GM18858 (cell line): ENCODE data around the gene AP1G2.
A peak's percentile ranks its signal among the peaks of the same experiment; 100 is the strongest.

Experiments used
- ATAC-seq: cut with Tn5 transposase; IDR thresholded peaks from one replicate; pipeline ENCODE4 v1.9.1; 2021; ENCODE audit not compliant: unreplicated experiment

AP1G2 gene

DNA sequence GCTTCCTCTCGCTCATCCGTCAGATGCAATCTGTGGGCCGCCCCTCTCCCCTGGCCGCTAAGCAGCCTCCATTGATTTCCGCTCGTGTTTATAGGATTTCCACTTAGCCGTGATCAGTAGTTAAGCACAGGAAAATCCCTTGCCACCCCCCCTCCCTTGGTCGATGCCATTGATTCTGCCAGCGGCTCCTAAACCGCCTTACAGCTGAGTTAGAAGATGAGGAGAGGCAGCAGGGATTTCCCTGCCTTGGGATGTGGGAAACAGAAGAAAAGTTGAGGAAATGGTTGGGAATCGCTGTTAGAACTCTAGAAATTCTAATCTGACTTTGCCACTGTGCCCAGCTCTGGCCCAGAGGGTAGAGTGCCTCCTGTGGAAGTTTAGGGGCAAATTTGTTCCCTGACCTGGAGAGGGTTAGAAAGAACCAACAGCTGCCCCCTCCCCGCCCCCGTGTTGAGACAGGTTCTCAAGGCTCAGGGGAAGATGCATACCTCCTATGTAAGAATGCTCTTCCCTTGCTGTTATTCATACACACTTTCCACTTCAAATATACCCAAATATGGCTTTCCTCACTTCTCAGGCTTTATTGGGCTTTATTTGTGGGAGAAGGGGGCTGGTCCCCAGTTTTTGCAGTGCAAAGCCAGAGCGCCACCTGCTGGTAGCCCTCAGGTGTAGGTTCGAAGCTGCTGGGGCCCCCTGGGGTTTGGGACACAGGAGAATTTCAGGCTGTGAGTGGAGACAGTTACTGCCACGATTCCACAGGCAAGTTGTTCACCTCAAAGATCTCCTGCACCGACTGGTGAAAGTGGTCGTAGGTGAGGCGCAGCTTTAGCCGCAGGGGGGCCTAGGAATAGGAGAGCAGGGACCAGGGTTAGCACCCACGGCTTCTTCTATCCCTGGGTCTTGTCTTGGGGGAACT lies 8.3 kb downstream of the AP1G2 start:
- ATAC-seq, result no peak

DNA sequence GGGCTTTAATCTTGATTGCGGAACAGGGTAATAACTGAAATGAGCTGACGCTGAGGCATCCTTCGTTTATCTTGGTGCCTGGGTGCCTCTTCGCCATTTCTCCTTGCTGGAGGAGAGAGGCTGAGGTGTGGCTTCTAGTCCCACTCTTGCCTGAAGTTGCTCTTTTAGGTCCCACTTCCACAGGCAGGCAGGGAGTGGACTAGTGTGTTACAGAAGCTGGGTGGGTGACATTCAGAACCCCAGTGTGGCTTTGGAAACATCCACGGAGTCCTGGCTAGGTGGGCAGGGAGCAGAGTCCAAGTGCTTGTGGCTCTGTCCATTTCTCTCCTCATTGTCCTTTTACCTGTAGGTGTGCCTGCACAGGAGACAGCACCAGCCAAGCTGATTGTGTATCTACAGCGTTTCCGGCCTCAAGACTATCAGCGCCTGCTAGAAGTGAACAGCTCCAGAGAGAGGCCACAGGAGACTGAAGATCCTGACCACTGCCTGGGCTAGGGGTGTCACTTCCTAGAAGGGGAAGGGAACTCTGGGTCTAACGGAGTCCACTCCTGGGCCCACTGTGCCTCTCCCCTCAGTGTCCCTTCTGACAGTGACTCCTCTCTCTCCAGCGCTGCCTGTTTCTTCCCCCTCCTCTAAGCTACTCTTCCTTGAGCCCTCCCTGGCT lies 9.1 kb downstream of the AP1G2 start:
- no peak for ATAC-seq

DNA sequence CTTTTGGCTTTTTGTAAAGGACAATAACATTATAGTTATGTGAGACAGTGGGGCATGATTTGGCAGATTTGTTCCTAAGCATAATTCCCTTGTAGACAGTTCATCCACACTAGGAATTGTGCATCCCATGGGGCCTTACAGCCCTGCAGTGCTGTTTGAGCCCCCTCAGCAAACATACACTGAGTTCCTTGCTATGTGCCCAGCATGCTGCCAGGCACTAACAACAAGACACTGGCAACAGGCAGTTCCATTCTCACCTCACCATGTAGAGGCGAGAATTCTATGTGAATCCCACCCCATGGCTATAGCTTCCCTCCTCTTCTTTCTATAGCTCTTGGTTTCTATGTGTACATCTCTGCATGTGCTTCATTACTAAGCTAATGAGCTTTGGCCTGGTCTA lies 9.6 kb downstream of the AP1G2 start:
- no peak for ATAC-seq

DNA sequence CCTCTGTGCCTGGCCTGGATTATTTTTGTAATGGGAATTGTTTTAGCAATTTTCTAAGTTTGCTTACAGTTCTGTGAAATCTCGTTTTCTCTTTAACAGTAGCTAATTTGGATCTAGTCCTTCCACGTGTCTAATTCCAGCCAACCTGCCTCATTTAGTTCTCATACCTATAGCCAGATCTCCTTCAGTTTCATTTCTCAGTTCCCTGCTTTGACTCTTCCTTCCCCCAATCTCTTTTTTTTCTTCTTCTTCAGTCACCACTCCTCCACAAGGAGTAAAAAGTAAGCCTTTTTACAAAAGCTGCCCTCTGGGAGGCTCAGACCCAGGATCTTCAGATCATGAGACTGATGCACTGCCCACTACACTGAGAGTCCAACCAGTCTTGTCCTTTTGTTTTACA lies 10.1 kb downstream of the AP1G2 start:
- no peak for ATAC-seq

DNA sequence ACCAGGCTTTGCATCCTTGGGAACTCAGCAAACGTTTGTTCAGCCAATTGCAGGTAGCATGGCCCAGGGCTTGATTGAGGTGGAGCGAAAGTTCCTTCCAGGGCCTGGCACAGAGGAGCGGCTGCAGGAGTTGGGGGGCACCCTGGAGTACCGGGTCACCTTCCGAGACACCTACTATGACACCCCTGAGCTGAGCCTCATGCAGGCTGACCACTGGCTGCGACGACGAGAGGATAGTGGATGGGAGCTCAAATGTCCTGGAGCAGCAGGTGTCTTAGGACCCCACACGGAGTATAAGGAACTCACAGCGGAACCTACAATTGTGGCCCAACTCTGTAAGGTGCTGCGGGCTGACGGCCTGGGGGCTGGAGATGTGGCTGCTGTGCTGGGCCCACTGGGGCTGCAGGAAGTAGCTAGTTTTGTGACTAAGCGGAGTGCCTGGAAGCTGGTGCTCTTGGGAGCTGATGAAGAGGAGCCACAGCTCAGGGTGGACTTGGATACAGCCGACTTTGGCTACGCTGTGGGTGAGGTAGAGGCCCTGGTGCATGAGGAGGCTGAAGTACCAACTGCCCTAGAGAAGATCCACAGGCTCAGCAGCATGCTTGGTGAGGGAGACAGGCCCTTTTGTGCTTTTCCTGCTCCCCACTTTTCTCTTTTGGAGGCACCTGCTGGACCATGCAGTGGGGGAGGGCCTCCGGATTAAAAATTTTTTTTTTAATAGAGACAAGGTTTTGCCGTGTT lies 10.7 kb downstream of the AP1G2 start:
- ATAC-seq, result no peak

DNA sequence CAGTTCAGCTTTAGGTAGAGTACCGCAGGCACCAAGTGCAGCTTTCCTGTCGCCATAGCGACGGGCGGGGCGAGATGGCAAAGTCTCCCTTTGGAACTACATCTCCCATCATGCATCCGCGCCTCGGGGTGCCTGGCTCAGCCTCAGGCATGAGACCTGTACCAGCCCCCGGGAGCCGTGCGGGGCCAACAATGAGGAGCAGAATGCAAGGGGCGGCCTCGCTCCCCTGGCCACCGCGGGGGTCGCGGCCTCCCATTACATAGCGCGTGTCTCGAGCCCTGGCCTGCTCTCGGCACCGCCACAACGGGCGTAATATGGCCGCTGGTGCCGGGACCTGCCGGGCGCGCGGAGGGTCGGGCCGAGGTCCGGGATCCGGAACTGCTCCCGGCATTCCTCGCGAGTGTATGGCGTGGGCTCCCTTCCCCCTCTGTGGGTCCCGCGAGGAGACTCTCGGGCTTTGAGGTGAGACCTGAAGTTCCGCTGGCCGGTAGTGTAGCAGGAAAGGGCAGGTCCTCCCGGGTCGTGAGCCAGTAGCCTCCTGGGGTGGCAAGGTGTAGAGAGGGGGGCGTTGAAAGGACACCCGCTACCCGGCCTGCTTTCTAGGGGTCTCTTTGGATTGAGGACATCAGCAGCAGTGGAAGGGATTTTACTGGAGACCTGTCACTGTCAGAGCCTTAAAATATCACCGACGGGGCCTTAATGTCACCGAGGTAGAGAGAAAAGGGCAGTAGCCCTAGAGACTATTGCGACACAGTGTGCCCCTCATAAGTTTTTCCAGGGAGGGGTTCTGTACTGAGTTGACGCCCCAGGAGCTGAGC lies 11.5 kb downstream of the AP1G2 start, which contains the start of gene THTPA:
TSS of gene THTPA (plus strand) at position 390 of the 818 bp plus-strand sequence. CDS start 487 bp downstream, outside the sequence.
- ATAC-seq, result peak; percentile 86

DNA sequence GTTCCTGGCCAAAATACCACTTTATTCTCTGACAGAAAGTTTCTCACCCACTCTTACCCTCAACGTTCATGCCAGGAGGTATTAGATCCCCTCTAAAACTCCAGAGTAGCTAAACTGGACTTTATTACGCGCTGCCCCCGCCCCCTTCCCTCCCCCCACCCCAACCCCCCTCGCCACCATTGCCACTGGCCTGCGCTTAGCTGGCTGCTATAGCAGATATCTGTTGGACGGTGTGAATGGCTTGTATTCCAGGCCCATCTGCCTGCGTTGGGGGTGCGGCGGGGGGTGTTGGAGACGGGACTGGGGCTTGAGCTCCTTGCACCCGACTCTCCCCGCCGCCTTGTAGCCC lies 12.1 kb downstream of the AP1G2 start:
- ATAC-seq, result no peak

DNA sequence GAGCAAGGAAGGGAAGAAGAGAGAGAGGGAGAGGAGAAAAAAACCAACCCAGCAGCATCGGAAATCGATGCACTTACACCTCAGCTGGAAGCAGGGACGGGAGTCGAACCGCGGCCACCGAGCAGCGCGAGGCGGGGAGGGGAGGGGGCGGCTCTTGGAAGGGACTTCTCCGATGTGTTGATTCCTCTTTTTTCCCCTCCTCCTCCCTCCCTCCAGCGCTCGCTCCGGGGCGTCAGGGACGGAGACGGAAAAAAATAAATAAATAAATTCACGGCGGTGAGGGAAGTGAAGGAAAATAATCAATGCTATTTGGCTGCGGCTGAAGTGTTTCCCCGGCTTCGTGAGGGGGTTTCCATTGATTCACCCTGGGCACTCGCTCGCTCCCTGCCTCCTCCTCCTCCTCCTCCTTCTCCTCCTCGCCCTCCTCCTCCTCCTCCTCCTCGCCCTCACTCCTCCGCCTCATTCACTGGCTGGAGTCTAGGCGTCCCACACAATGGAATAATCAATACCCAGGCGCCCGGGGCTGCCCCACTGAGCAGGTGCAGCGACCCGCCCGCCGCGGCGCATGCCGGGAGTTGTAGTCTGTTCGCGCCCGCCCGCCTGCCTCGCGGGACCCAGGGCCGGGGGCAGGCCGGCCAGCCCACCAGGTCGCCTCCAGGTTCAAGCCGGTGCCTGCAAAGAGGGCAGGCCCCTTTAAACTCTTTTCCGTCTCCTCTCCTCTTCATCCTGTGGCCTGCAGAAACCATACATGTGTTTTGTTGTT lies 16.1 kb downstream of the AP1G2 start, which contains the start of gene ZFHX2:
TSS of gene ZFHX2 (minus strand) at position 500 of the 763 bp plus-strand sequence. CDS start 16,440 bp downstream, outside the sequence.
- peak; percentile 38 for ATAC-seq

DNA sequence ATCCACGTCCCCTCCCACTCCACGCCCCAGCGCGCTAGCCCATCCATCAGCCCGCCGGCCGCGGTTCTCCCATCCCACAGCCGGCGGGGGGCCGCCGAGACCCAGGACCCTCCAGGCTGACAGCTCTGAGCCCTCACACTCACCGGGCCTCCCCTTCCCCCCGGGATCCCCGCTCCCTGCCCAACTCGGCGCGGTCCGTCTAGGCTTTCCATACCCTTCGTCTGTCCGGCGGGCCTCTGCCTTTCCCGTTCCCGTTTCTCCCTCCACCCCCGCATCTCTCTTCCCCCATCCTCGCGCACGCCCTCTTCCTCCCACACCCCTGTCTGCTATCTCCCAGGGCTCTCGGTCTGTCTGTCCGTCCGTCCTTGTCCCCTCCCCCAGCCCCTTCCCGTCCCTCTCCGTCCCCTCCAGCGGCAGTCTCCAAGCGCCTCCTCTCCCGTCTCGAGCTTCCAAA lies 16.8 kb downstream of the AP1G2 start:
- ATAC-seq, result no peak

DNA sequence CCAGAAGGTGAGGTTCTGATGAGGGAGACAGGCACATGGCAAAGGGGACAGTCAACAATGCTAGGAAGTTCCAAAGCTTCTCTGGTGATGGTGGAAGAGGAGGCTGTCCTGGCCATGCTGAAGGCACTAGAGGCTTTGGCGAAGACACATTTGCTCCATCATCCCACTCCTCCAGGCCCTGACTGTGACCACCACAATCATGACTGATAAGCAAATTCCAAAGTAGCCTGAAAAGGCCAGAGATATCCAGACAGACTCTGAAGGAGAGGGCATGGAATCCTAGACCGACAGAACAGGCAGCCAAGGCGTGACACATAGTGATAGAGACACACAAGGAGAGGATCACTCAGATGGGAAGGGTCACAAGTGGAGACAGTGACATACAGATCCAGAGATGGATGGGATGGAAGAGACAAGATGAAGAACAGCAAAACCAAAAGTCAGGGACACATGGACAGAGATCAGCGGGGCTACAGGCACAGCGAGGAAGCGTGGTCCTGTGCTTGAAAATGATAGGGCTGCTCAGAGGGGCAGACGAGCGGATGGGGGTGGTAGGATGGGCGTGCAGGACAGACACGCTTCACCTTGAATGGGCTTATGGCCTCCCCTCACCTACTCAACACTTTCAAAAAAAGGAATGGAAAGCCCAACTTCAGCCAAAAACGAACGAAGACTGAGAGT lies 17.3 kb downstream of the AP1G2 start:
- ATAC-seq, result no peak

DNA sequence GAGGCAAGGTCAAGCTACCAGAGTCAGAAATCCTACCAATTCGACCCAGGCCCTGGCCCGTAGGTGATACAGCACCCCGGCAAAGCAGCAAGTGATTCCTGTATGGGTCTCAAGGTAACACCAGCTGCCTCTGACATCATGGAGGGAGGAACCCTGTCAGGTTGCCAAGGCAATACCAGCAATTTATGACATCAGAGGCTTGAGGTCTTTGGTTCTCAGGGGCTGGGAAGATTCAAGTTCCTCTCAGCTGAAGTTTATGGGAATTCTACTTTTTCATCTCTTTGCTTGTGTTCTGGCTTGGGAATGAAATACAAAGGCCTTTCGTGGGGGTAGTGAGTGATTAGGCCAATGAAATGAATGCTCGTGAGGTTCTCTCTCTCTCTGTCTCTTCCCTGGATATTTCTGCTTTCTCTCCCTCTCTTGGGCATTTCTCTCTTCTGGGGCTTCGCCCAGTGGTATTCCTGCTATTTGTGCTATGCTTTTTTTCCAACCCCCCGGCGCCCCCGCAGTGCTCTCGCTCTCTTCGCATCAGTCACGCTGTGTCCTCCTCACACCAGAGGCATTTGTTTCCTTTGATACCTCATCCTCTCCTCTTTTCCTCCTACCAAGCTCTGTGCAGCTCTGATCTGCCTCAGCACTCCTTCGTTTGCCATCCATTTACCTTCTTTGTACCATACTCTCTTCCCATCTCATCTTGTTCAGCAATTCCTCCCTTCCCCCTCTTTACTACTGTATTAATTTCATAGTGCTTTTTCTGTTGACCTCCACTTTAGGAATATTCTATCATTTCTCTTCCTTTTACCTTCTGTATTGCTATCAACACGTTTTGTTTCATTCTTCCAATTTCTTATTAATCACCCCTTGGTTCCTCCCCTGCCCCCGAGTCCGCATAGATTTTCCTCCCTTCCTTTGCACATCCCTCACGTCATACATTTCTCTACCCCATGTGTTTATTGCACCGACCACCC lies 19.0 kb downstream of the AP1G2 start:
- no peak for ATAC-seq

DNA sequence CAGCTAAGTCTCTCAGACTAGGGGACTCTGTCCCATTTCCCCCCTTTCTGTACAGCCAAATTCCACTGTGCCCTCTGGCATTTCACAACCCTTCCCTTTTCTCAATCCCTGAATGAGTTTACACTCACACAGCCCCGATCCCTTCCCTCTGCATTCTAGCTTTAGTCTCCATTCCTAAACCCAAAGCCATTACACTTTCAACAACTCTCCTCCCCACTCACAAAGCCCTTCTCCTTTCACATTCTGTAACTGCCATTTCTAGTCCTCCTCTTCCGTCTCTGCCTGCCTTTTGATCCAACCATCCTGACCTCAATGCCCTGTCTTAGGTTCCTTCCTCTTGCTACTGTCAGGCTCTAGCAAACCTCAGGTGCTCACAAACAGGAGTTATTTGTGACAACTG lies 19.7 kb downstream of the AP1G2 start:
- ATAC-seq, result no peak

DNA sequence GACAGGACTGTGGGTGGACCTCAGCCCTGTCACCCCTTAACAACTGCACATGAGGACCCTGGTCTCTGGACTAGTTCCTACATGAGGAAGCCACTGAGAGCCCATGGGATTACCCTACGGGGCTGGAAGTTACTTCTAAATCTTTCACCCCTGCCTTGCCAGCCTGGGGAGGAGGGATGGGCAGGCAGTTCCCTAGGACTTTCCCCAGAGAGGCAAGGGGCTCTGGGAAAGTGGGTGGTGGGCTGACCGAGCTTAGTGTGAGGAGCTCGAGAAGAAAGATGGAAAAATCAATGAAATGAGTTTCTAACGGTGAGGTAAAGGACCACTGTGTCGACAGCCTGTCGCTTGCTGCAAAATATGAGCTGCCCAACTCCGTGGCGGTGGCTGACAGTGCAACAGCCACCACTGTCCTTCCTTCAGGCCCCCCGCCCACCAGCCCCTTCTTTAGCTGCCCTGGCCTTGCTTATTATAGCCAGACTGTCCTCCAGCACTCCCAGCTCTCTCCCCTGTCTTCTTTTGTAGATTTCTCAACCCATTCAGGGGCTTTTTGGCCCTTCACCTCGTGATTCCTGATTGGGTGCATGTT lies 21.0 kb downstream of the AP1G2 start:
- no peak for ATAC-seq

DNA sequence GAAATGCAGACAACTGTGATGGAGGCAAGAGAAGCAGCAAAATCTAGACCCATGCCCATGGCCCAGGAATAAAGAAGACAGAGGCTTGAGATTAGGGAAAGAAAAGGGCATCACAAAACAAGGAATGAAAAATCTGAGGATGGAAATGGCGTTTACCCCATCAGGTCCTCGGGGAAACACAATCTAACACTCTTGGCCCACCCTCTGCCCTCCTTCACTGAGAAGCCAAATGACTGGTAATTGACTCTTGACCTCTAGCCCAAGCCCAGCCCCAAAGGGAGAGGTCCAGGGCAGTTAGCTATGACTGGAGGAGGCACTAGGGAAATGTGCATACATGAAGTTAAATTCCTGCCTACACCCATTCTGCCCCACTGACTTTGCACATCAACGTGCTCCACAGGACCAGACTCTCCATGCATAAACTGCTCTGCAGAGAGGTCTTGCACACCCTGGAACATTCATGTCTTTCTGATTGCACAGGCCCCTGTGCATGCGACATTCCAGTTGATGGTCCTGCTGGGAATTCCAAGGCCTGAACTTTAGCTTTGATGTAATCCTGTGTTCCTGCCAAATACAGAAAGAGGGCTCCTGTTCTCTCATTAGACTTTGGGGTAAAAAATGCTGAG lies 21.7 kb downstream of the AP1G2 start:
- no peak for ATAC-seq

DNA sequence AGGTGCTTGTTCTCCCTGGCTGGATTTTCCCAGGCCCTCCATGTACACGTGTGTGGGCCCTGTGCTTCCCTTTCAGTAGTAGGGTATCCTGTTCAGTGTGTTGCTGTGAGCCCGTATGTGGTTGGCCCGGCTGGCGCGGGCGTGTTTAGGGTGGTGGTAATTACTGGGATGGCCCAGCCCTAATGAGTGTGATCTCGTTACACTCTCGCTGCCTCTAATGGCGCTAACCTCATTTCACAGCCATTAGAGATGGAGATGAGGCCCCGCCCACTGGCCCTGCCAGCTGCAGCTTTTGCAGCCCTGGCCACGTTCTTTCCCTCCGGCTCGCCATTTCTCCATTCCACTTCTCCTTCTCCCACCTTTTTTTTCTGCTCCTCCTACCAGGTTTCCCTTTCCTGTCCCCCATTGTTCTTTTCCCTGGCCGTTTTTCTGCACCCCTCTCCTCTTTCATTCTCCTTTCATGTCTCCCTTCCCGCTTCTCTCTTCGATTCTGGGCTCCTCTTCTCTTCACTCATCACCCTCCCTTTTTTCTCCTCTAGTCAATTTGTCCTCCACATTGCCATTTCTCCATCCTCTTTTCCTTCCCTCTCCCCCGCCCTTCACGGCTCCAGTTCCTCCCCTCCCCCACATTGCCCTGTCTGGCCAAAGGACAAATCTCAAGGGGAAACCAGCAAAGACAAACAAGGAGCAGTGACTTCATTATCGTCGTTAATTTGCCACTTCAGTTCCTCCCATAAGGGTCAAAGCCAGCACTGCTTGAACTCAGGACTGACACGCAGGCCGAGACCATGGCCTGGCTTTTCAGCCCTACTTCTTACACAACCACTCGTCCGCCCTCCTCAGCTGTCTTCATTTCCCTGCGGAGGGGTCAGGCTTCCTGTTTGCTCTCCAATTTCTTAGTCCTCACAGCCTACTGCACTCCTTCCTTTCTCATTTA lies 22.8 kb downstream of the AP1G2 start:
- no peak for ATAC-seq

DNA sequence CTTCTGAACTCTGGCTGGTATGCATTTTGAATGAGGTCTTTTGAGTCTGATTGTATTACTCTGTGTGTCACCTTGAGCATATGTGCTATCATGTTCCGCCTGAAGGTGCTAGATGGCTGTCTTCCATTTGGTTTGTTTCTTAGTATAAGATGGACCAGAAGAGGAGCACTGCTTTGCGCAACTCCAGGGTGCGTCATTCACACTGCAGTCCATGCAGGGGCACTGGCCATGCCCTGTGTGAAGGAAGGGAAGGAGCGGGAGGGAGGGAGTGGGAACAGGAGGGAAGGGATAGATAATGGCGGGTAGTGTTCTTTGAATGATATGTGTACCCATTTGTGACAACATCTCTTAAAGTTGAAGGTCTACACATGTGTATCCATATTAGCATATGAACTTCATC lies 24.2 kb downstream of the AP1G2 start:
- no peak for ATAC-seq
